ENCODE results near the gene PTPRE.

Gene PTPRE

DNA sequence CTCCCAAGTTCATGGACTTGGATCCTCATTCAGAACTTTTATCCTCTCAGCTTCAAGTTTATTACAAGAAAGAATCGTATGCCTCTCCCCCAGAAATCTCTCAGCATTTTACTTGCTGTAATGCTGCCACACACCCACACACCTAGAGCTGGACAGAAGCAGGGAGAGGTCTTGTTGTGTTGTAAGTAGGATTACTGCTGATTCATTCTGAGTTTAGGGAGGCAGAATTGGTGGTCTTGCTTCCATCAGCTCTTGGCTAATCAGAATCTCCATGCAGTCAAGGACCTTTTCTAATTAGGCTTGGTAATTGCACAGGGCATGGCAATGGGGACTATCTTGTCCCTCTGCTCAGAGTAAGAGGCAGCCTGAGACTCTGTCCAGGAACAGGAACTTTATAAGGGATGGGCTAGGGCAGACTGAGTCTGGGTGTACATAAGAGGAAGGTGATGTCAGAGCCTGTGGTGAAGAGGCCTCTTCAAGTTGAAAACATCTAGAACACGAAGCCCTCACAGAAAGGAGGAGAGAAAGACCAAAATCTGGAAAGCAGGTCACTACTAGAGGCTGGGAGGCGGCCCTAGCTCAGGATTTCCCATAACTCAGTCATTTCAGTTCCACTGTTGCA lies 7.0 kb upstream of the PTPRE start:
- Histone ChIP-seq H3K36me3 (replicated peaks; ENCODE audit: low read depth, low read length) (no peaks in the 10 kb centered on the region), H3K27me3 (ENCODE audit: low read depth, low read length) (no peaks in the 10 kb centered on the region), H3K9me3 (ENCODE audit: insufficient read depth, low read length) (no peaks in the 10 kb centered on the region), H3K27ac (ENCODE audit: low read length) (no peak overlapping the region), H3K4me2 (ENCODE audit: low read length) (no peak overlapping the region), H2AFZ (ENCODE audit: low read depth, low read length) (no peak overlapping the region), H3K4me3 (ENCODE audit: low read length) (no peak overlapping the region), H3K4me1 (ENCODE audit: low read length) (no peaks in the 10 kb centered on the region), H3K9ac (ENCODE audit: low read length) (no peak overlapping the region), H3K79me2 (ENCODE audit: low read length) (no peaks in the 10 kb centered on the region), H4K20me1 (ENCODE audit: insufficient read depth, low read length) (no peaks in the 10 kb centered on the region)
- TF ChIP-seq EZH2phosphoT487 (IDR thresholded peaks at IDR 0.05; ENCODE audit: low read depth) (no peak), CTCF (IDR thresholded peaks at IDR 0.05; ENCODE audit: low read depth, low read length) (no peak)

- Histone ChIP-seq H3K9ac (ENCODE audit: low read length) (no peak overlapping the region), H3K4me1 (ENCODE audit: low read length) (no peaks in the 10 kb centered on the region), H3K27me3 (ENCODE audit: low read depth, low read length) (no peaks in the 10 kb centered on the region), H3K27ac (ENCODE audit: low read length) (no peak overlapping the region), H3K4me3 (ENCODE audit: low read length) (no peak overlapping the region), H2AFZ (ENCODE audit: low read depth, low read length) (no peak overlapping the region), H3K9me3 (ENCODE audit: insufficient read depth, low read length) (no peaks in the 10 kb centered on the region), H3K79me2 (ENCODE audit: low read length) (no peaks in the 10 kb centered on the region), H3K36me3 (replicated peaks; ENCODE audit: low read depth, low read length) (no peaks in the 10 kb centered on the region), H4K20me1 (ENCODE audit: insufficient read depth, low read length) (no peaks in the 10 kb centered on the region), H3K4me2 (ENCODE audit: low read length) (no peak overlapping the region)
- no peak for TF ChIP-seq EZH2phosphoT487 (IDR thresholded peaks at IDR 0.05; ENCODE audit: low read depth)
- TF ChIP-seq CTCF (IDR thresholded peaks at IDR 0.05; ENCODE audit: low read depth, low read length): no peak
These were observed 3.1 kb upstream of the PTPRE start for GRCh38 chr10:127903789-127904188.

DNA sequence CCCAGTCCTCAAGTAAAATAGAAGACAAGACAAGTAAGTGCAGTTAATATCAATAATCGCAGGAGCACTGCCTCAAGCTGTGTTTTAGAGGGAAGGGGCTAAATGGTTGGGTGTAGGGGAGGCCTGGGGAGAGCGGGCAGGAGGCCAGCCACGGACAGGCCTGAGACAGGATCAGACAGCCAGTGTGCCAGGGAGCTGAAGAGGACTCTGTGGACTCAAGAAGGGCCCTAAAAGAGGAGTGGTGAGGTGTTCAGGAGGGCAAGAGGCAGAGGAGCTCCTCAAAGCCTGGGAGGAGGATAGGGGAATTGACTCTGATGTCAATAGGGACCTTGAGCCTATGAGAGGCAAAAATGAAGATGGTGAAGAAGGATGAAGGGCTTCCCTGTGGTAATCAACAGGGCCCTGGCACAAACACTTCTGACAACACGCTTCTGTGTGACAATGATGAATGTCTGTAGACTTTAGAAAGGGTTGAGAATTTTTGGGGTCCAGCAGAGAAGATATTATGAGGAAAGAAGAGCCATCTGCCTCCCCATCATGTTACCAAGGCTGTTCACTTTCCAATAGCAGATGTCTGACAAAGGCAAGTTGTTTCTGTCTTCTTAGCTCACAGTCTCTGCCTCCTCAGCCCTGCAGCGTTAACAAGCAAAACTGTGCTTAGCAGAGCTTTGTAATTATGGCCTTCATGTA lies 2.4 kb upstream of the PTPRE start:
- no peak overlapping the region for H3K4me2 ChIP-seq (ENCODE audit: low read length)
- TF ChIP-seq EZH2phosphoT487 (IDR thresholded peaks at IDR 0.05; ENCODE audit: low read depth): no peak
- TF ChIP-seq CTCF (IDR thresholded peaks at IDR 0.05; ENCODE audit: low read depth, low read length): no peak
- H3K9me3 ChIP-seq (ENCODE audit: insufficient read depth, low read length): no peaks in the 10 kb centered on the region
- no peaks in the 10 kb centered on the region for H3K27me3 ChIP-seq (ENCODE audit: low read depth, low read length)
- H3K9ac ChIP-seq (ENCODE audit: low read length): no peak overlapping the region
- H3K79me2 ChIP-seq (ENCODE audit: low read length): no peaks in the 10 kb centered on the region
- no peak overlapping the region for H3K4me3 ChIP-seq (ENCODE audit: low read length)
- H2AFZ ChIP-seq (ENCODE audit: low read depth, low read length): no peak overlapping the region
- no peaks in the 10 kb centered on the region for H3K36me3 ChIP-seq (replicated peaks; ENCODE audit: low read depth, low read length)
- no peak overlapping the region for H3K27ac ChIP-seq (ENCODE audit: low read length)
- H4K20me1 ChIP-seq (ENCODE audit: insufficient read depth, low read length): no peaks in the 10 kb centered on the region
- no peaks in the 10 kb centered on the region for H3K4me1 ChIP-seq (ENCODE audit: low read length)

DNA sequence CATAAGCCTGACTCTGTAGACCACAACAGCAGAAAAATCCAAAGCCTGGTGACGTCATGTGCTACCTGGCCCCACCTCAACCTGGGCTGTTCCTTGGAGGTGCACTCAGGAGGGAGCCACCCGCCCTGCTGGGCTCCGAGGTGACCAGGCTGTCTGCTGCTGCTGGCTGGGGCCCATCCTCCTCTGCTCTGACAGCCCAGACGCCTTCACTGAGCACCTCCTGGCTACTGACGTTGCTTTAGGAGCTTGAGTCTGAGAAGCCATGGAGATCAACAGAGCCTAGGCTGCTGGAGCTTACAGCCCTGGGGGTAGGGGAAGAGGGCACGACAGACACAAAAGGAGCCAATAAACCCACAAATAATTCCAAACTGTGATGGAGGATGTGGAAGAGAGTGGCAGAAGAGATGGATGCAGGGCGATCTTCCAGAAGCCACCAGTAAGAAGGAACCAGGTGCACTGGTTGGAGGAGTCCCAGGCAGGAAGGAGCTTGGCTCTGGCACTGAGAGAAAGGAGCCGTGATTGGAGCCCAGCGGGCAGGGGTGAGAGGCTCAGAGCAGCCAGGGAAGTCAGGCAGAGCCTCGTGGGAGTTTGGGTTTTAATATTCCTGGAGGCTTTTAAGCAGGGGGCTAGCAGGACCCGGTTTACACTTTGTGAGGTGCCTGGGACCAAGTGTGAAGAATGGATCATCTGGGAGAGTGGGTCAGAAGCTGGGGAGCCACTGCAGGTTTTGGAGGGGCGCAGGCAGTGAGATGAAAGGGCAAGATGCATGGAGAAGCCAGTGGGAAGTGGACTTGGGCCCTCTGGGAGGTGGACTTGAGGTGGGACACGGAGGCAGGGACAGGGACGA lies 1.7 kb upstream of the PTPRE start:
- Histone ChIP-seq H2AFZ (ENCODE audit: low read depth, low read length) (no peak overlapping the region), H3K4me1 (ENCODE audit: low read length) (no peaks in the 10 kb centered on the region), H3K9ac (ENCODE audit: low read length) (no peak overlapping the region), H3K4me3 (ENCODE audit: low read length) (no peak overlapping the region), H3K79me2 (ENCODE audit: low read length) (no peaks in the 10 kb centered on the region), H3K4me2 (ENCODE audit: low read length) (no peak overlapping the region), H3K9me3 (ENCODE audit: insufficient read depth, low read length) (no peaks in the 10 kb centered on the region), H3K27me3 (ENCODE audit: low read depth, low read length) (no peaks in the 10 kb centered on the region), H3K36me3 (replicated peaks; ENCODE audit: low read depth, low read length) (no peaks in the 10 kb centered on the region), H3K27ac (ENCODE audit: low read length) (no peak overlapping the region), H4K20me1 (ENCODE audit: insufficient read depth, low read length) (no peaks in the 10 kb centered on the region)
- no peak for TF ChIP-seq CTCF (IDR thresholded peaks at IDR 0.05; ENCODE audit: low read depth, low read length)
- TF ChIP-seq EZH2phosphoT487 (IDR thresholded peaks at IDR 0.05; ENCODE audit: low read depth): no peak
